ENCODE data around the gene PRAC2.

PRAC2 gene

DNA sequence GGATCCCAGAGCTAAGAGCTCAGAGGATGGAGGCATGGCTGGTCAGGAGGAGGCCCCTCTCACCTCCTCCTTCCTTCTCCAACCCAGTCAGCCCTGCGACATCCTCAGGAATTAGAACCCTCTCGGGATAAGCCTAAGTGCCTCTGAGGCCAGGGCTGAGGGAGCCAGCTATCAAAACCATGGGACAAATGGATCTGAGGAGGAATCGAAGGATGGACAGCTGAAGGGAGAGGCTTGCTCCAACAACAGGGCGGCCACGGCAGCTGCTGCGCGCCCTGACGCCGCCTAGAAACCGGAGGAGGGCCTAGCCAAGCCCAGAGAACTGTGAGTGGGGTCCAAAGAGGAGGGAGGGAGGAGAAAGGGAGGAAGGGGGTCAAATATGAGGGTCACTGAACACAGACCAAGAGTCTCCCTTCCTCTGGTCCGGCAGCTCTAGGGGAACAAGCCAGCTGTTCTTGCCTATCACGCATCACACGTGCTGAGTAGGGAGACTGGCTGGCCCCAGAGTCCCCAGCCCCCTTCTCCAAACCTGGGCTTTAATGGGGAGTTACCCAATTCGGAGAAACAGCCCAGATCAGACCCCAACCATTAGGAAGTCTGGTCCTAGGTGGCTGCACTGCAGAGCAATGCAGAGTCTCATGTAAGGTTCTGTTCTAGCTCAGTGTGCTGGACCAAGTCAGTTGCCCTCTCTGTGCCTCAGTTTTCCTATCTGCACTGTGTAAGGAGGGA is 11.5 kb downstream of the PRAC2 start:
- no peak for DNase-seq

DNA sequence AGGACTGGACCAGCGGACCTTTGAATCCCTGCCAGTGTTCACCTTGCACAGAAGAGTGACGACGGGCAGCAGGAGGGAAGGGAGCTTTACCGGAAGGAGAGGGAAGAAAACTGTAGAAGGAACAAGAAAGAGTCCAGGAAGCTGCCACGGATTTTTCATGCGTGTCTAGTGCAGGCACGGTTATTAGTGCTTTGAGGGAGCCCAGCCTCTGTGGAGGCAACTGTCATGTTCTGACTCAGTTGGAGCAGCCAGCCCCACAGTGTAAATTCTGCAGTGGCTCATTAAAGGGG is 12.0 kb downstream of the PRAC2 start:
- DNase-seq, result no peak

DNA sequence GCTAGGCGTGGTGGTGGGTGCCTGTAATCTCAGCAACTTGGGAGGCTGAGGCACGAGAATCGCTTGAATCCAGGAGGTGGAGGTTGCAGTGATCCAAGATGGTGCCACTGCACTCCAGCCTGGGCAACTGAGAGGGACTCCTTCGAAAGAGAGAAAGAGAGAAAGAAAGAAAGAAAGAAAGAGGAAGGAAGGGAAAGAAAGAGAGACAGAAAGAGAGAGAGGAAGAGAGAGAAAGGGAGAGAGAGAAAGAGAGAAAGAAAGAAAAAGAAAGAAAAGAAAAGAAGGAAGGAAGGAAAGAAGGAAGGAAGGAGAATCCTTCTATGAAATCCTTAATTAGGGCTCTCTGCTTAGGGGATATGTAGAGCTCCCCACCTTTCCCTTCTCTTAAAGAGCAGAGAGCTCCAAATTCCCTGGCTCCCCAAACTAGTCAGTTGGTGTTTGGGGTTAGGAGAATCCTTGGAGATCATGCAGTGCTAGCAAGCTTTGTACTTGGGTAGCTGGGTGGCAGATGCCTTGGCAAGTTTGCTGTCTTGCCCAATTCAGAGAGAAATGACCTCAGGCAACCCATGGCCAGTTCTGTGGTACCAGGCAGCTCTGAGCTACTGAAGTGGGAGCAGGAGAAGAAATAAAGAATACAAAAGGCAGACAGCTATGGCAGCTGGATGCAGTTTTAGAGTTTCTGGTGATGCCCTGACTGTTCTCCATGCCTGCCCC is 14.5 kb downstream of the PRAC2 start:
- no peak for DNase-seq

DNA sequence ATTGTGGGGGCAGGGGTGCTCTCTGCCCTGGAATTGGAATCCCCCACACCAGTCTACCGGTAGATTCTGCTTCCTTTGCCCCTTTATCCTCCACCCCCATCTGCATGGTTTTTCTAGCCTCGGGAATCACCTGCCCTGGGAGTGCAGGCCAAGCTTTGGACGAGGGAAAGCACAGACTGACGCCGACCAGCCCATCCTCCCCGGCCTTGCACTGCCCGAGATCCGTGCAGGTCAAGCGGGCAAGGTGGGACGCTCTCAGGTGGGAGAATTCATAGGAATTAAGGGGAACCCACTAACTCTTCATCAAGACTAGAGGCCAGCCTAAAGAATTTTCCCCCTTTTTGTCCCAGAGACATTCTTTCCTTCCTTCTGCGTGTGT is 15.4 kb downstream of the PRAC2 start:
- no peak for DNase-seq

DNA sequence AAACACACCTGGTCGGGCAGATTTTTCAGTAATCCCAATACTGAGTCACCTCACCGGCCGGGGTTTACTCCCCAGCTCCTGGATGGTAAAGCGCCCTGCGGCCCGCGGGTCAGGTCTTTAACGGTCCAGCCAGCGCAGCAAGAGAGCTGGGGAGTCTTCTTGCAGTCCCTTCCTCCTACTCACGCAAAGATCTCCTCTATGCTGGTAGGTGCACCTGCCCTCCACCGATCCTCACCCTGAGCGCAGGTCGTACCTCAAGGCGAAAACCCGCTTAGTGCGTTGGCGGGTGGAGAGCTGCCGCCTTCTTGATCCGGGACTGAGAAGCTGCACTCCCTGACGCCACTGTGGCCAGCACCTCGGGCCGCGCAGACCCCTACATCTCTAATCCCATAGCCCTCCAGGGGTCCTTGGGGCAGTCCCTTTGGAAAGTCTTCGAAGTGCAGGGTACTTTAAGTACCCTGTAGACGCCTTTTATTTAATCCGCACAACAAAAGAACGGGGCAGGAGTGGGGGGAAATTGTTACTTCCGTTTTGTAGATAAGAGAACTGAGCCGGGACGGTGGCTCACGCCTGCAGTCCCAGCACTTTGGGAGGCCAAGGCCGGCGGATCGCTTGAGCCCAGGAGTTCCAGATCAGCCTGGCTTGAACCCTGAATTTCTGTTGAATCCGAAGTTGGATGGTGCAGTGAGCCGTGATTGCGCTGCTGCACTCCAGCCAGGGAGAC is 16.0 kb downstream of the PRAC2 start:
- DNase-seq, result no peak

DNA sequence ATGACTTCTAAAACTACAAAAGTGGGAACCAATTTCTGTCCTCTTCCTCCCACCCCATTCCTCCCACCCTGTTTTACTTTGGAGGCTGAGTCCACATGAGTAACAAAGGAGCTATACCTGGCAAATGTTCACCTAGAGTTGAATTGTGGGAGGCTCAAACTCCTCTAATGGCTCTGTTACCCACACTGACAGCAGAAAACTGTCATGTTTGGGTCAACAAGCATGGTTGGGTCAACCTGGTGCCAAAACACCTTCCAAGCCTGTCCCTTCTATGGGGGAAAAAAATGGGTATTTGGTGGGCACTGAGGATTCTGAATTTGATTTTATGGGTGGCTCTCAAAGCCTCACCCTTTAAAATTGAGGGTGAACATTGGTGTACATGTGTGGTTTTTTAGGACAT is 17.6 kb downstream of the PRAC2 start:
- no peak for DNase-seq

DNA sequence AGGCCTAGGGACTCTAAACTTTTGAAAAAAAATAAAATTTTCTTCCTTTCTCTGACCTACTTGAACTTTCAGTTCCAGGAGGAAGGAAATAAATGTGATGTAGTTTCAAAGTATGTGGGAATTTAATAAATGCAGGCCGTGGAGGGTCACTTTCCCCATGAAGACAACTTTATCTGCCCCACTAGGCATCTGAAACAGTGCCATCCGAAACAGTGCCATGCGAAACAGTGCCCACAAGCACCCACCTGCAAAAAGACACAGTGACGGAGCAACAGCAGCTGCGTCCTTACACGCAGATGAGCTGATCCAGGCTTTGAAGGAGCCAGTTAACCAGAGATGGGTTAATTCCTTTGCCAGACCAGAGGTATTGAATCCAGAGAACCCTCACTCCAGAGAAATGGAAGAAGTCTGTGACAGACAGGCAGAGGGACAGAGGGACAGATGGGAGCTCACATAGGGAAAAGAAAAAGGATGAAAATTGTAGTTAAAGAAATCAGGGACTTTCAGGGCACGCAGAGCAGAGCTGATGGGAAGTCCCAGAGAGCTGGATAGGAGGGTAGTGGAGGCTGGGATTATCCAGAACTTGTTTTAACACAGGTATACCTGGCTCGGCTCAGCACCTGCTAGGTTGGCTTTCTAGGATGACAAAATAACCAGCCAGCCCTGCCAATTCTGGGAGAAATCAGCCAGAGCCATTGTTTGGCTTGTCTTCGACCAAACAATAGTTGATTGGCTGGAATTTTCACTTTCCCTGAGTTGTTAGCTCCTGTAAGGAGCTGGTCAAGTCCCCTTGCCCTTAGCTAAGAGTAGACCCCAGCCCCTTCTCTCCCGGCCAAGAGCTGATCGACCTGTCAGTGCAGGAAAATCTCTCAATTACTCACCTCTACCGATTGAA is 22.6 kb downstream of the PRAC2 start:
- DNase-seq, result no peak

DNA sequence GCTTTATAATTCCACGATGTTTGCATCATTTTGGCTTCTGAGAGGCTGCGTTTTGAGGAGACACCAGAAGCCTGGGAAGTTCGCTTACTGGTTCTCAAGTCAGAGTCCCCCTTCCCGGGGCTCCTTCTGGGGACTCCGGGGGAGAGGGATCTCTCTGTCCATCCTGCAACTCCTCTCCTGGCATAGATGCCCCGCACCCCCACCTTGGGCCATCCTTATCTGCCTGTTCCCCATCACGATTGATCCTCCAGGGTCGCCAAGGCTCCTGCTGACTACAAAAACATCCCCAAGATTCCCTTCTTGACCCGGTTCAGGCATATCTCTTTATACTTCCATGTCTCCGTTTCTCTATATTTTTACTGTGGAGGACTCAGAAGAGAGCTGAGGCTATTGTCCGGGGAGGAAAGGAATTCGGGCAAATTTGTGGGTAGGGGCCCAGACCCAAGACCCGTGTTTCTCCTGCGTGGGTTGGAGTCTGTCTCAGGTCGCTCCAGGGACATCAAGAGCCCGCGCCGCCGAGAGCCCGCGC is 24.0 kb downstream of the PRAC2 start:
- DNase-seq, result no peak

DNA sequence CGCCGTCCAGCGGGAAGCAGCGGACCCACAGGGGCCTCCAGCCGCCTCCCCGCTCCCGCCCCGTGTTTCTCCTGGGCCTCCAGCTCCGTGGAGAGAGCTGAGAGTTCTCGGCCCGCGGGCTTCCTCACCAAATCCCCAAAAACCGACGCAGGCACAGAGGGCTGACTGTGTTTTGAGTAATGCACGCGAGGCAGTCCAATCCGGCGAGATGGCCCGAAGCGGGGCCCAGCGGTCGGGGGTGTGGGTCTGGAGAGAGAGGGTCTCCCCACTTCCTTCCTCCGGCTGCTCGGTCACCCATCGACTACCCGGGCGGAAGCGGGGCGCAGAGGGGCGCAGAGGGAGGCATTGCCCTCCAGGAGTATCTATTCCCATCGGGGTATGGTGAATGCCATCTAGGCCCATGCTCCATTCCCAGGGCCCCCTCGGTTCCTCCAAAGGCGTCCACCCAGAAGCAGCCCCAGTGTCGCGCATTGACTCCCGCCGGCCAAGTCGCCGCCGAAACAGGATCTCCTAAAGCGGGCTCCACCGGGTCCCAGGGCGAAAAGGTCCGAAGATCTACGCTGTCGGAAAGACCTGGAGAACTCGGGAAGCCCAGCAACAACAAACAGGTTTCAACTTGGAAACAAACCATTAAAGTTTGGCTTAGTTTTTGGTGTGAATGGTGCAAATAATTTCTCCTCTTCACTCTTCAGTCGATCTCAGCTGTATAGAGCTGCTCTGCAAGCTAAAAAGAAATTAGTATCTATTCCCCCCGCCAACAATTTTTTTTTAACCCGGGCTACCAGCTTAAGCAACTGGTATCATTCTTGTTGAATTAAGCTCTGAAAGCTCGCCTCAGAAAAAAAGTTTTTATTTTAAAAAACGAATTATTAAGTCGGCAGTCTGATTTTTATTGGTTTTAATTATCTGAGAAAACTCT is 24.7 kb downstream of the PRAC2 start:
- no peak for DNase-seq

DNA sequence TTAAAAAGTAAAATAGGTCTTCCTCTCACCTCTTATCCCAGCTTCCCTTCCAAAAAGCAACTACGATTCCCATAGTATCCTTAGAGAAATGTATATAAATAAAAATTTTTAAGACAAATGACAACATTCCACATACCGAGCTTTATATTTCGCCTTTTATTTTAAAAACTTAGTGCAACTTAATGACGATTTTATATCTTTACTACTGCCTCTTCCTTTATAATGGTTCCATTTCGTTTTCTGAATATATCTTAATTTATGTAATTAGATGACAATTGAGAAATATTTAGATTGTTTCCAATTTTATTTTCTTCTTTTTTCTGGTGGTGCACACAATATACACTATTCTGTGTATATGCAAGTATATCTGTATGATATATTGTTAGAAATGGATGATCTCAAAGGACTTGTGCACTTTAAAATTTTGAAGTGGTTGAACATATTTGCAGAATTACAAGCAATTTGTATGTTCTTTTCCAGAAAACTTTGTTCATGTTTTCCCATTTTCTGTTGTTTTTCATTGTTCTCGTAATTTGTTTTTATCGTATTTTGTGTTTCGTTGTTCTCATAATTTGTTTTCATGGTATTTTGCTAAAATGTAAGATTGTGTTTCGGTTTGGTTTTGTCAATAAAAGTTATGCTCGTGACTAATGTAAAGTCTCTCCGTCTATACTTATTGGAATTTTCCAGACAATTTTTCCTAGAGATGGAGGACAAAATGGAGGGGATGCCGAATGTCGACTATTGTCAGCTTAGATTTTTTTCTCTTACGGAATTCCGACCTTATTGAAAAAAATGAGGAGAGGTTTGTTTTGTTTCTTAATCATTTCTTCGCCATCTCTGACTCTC is 26.0 kb downstream of the PRAC2 start:
- no peak for DNase-seq

DNA sequence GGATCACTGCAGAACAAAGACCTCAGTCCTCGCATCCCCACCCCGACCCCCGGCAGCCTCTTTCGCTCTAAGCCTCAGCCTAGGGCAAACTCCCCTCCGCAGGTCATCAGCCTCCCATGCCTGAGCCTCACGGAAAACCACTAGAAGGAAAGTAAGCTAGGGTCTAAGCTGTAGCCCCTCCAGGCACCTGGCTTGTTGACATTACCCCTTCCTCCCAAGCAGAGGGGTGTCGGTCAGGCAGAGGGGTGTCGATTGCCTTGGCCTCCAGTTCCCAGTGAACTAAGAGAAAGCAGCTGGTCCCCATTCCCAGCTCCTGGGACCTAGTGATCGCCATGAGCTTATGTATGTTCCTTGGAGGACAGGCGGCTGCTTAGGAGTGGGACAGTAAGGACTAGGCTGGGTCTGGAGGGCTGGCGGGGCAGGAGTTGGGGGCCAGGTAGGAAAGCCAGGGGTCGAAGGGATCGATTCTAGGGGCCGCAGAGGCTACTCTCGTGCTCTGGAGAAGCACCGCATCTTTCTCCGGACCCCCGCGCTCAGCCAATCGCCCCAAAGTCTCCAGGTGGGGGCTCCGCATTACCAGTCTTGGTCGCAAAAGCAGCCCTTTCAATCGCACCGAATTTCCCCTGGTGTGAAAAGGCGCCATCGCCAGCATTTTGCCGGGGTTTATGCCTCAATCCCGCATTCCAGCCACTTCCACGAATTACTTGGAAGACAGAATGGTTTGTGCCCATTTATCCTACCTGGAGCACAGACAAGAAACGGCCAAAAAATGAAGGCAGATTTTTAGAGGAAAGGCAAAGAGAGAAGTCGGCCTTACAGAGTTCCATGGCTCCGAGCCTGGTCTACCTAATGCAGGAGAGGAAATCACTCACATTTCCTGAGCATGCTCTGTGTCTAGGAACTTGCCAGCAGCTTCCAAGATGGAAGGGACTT is 26.9 kb downstream of the PRAC2 start:
- no peak for DNase-seq

DNA sequence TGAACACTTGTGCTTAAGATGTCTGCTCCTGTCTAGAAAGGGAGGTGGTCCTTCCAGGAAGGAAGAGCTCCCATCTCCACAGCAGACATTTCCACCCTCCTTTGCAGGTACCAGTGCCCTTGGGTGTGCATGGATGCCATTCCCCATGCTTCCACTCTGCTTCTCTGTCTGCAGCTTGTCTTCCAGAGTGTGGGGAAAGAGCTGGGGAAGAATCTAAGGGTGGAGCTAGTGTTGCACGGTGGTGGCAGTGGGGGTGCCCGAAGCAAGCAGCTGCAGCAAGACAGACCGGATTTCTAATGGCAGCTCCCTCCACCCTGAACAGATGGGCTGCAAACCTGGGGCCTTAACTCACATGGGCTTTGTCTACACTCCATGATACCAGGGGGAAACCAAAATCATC is 28.2 kb downstream of the PRAC2 start:
- no peak for DNase-seq

DNA sequence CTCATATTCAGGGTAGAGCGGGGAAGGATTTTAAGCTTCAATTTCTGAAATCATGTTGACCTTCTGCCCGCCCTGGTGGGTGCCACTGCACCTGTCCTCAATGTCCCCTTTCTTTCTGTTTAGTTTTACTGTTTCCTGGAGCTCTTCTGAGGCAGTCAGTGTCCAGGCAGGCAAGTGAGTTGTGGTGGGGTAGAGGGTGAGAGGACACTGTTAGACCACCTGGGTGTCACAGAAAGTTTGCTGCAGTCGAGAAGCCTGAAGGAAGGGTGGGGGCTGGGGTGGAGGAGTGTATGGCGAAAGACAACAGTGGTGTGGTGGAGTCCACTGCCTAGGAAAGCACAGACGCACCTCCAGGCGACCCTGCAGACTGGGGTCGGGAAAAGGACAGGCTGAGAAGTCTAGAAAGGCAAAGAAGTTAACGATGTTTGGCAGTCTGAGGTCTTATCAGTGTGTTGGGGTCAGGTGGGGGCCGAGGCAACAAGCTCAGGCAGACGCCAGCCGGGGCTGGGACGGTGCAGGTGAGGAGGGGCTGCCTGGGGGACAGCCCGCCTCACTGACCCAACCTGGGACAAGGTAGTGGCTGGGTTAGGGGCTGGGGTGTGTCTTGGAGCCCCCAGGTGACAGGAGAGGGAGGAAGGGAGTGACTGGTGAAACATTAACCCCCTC is 28.9 kb downstream of the PRAC2 start:
- DNase-seq, result no peak

DNA sequence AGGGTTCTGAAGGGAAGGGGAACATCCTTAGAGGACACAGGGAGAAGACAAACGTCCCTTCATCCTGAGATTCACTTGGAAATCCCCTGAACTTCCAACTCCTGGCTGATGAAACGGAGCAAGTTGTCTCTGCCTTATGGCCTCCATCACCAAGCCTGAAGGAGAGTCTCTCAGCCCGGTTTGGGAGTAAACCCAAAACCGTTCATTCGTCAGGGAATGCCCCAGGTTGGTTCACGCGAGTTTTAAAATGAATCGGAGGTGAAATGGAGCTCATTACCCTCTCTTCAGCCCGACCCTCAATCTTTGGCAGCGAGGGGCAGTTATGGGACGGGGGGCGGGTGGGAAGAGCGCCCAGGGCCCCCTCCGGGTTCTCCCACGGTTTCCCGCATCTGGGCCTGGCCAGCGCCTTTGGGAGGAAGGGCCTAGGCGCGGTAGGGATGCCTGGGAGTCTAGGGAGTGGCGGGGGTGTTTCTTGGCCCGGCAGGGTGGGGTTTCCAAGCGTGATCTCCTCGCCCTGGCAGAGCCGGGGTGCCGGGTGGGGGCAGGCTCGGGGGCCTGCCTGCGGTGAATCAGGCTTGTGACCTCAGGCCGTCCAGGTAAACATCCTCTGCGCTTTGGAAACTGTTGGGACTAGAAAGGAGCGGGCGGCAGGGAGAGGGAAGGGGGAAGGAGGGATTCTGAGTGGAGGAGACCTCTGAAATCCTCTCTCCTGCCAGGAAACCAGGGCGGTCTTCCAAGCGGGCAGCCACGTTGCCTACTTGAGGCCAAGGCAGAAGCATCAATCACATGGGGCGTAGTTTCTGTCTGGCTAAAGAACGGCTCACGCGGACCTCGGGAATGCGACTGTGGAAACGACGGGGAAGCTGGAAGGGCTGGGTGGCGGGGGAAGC is 29.7 kb downstream of the PRAC2 start:
- DNase-seq, result no peak

DNA sequence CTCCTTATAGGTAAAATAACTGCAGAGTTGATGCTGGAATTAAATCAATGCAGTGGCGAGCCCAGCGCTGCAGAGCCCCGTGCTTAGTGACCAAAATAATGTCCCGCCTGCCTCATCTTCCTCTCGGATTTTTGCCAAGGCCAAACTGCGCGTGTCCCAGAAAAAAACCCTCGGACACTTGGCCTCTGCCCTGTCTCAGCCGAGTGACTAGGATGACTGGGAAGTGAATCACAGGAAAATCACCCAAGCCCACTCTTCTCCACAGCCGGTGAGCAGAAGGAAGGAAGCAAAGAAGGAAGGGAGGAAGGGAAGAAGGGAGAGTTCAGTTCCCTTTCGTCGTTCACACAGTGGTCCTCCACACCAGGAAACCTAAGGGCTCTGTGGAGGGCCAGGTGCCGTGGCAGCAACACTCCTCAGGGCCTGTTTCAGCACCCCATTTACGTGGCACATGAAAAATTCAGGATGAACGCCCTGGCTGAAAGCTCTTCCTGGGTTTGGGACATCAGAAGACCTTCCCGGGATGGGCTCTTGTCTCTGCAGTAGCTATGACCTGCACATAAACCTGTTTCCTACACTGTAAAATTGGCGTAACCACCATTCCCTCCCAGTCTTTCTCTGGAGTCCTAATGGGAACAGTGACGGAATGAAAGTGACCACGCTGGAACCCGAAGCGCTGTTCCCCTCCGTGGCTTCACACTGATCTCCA is 31.0 kb downstream of the PRAC2 start:
- DNase-seq, result no peak

DNA sequence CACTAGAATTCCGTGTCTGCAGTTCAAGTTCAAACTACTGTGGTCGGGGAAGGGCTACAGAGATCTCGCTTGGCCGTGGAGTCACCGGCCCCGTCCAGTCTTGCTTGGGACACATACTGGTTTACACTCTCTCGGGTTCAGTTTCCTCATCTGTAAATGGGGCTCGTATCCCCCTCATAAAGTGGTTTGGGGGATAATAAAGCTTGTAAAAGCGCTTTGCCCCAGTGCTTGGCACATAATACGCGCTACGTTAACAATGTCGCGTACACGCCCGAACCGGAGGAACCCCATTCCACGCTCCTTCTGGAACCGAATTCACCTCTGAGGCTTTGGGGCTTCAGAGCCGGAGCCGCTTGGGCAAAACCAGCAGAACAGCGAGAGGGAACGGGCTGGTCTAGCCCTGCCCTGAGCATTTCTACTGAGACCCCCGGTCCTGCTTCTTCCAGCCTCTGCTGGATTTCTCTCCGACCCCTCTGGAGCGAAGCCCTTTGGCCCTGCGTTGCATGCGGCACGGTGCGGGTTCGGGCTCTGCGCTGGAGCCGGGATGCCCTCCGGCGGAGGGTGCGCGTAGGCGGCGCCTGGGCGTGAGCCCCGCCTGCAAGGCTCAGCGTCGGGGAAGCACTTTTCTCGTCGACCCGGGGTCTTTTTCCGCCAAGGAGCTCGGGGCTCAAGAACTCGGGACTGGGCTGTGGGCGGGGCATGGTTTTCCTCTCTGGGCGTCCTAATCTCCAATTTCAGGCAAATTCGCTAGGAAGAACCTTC is 31.7 kb downstream of the PRAC2 start:
- no peak for DNase-seq

DNA sequence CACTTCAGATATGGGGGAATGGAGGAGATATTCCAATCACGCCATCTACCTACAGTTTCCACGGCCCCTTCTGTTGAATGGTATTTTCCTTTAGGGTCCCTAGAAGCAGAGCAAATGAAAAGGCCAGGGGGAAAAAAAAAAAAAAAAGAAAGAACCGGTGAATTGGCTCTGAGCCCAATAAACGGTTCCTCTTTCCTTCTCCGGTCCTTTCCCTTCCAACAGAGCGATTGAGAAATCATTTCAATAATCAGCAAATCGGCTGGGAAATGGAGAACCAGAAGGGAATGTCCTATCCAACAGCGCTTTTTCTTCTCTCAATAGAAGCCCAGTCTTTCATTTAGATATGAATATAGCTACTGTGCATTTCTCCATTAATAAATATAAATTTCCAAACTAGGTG is 32.4 kb downstream of the PRAC2 start:
- no peak for DNase-seq

Data from DMS153 (cell line).